ENCODE measurements around the gene ANXA2R.

DNA sequence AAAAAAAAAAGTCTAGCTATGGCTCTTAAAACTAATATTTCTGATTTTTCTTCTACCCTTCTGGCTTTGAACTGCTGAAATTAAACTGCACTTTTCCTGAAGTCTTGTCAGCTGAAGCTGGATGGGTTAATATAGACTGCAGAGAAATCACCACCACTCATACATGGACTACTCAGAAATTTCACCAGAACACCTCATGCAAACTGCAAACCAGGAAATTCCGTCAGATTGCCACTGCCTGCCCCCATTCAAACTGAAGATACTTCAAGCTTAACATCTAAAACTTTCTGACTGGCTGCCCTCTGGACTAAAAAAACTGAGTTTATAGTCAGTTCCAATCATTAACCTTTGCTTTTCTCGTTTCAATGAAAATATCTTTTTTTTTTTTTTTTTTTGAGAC is 11.6 kb upstream of the ANXA2R start:
- no peak for TF ChIP-seq BHLHE40 (IDR thresholded peaks at IDR 0.05; ENCODE audit: borderline replicate concordance)
- TF ChIP-seq SUZ12 (IDR thresholded peaks at IDR 0.05), result no peak
- TF ChIP-seq ELF4 (IDR thresholded peaks at IDR 0.05), result no peak
- TF ChIP-seq FOXK2 (IDR thresholded peaks at IDR 0.05), result no peak
- no peak for TF ChIP-seq FOXA1 (IDR thresholded peaks at IDR 0.05)
- no peak for TF ChIP-seq NFRKB (IDR thresholded peaks at IDR 0.05)
- no peak for TF ChIP-seq ZNF384 (IDR thresholded peaks at IDR 0.05)
- TF ChIP-seq, protein P1, sequence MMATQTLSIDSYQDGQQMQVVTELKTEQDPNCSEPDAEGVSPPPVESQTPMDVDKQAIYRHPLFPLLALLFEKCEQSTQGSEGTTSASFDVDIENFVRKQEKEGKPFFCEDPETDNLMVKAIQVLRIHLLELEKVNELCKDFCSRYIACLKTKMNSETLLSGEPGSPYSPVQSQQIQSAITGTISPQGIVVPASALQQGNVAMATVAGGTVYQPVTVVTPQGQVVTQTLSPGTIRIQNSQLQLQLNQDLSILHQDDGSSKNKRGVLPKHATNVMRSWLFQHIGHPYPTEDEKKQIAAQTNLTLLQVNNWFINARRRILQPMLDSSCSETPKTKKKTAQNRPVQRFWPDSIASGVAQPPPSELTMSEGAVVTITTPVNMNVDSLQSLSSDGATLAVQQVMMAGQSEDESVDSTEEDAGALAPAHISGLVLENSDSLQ (IDR thresholded peaks at IDR 0.05), result no peak
